Measurements from ENCODE around the gene ALKBH3.

The ALKBH3 gene

DNA sequence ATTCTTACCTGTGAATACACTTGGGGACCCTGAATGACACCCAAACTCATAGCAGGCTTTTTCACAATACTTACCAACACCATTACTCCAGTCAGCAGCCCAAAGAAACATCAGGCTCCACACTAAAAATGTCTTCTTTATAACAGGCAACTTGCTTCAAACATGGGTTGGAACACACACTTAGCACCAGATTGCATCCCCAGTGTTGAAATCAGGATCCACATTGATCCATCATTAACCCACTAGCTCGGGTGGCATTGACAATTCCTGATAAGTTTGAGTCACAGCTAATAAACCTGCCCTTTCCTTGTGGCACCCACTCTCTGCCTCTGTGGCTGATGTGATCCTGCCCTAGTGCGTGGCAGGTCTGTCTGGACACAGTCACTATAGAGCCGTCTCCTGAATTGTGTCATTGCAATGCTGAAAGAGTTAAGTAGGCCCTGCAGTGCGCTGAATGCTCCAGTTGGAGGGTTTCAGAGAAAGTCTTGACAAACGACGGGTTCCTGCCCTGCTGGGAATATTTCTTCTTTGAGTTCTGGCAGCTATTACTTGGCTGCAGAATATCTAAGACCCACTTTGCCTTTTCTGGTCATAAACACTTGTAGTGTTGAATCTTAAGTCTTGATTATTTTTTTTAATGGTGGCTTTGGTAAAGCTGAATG, 42.2 kb downstream of the ALKBH3 start:
- DNase-seq (ENCODE audit: low read depth) = no peak

DNA sequence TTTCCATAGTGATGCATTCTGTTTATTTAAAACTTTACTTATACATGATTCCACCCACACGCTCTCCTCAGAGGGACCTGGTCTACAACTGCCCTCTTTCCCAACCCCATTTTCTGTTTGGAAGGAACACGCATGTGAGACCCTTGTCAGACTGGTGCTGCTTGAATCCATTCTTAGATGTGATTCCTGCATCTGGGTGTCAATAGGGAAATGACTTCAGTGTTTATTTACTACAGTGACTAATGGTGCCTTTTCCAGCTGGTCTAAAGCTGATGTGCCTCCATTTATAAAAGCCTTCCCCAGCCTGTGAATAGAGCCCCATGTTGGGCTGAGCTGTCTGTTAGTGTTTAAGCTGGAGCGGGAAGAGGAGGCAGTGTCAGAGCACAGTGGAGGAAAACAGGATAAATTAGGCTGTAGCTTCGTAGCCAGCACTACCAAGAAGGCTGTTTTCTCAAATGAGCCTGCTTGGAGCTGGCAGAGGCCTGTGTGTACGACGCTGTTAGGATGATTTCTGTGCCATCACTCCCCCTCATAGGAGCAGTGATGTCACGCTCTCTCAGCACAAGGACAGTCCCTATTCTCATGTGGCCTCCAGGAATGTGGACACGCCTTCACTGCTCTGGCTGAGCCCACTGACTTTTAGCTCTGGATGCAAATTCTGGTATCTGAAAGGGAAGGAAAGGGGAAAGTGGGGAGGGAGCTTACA, 42.9 kb downstream of the ALKBH3 start:
- no peak for DNase-seq (ENCODE audit: low read depth)

DNA sequence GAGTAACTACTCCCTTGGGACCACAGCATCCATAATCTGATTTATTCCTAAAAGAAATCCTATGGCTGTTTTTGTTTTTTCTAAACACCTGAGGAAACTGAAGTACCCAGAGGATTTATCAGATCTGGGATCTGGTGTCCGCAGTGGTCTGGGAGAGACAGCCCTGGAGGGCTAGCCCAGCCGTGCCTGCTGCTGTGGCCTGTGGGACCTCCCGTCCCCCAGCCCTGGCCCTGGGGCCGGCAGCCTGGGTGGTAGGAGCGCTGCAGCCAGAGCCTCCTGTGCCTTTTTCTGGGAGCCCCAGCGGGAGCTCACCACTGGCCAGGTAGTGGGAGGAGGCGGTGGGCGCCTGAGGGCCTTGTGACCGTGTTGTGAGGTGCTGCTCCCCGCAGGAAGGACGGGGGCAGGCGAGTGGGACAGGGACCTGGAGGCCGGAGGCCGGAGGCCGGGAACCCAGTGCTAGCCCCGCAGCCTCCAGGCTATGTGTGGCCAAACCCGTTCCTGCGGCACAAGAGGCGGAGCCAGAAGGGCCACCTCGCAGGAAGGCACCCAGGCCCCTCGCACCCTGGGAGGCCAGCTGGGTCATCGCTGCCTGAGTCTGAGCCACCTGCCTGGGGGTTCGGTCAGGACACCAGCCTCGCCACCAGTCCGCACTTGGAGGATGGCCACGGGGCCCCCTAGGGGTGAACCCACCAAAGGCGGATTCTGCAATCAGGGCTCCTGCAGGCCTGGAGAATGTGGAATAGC, 43.7 kb downstream of the ALKBH3 start:
- no peak for DNase-seq (ENCODE audit: low read depth)

DNA sequence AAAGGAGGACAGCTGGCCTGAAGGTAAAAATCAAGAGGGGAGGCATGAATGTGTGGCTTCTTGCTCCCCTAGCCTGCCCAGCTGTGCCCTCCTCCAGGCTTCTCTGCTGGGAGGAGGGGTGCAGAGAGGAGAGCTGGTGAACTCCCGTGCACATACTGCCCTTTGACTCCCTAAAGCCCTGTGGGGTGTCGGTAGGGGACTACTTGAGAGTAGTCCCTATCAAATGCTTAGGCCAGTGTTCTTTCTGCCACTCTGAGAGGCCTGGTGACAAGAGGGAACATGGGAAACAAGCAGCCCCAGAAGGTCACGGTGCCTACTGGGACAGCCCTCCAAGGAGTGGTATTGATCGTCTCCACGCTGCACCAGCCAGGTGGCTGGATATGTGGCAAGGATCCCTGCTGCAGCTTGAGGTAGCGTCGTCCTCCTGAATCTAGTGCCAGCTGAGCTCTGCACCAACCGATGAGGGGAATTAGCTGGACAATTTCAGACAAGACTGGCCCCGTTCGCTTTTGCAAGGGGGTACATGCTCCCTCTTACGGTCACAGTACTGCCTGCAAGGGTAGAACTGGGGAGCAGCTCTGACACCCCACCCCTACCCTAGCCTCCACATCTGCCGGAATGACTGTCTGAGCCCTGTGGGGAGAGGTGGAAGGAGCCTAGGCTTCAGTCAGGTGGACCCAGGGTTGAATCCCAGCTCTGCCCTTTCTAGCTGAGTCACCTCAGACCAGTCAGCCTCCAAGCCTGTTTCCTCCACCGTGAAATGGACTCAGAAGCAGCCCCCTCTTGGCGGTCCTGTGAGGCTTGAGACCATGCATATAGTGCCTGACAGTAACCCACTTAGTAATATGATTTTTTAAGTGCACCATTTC, 44.7 kb downstream of the ALKBH3 start:
- DNase-seq (ENCODE audit: low read depth) = no peak

DNA sequence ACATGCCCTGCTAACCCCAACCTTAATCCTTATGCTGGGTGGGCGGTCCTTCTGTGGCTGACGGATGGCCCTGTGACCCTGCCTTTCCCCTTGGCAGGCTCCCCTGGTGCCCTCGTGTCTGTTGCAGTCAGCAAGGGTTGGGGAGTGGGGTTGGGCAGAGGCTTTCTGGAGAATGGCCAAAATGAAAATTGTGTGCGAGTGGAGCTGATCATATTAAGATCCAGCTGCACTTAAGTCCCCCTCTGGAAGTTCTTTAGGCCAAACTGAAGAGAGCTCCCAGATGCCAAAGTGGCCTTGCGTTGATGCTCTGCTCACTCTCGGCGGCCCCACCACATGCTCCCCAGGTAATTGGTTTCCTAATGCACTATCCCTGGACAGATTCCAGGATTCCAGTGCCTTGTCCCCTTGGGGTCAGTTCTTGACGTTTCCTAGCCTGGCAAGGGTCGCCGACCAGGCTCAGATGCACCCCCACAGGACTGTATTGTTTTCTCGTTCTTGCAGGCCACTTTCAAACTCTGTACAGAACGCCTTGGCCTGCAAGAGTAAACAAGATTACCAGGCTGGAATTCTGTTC, 45.4 kb downstream of the ALKBH3 start:
- no peak for DNase-seq (ENCODE audit: low read depth)

DNA sequence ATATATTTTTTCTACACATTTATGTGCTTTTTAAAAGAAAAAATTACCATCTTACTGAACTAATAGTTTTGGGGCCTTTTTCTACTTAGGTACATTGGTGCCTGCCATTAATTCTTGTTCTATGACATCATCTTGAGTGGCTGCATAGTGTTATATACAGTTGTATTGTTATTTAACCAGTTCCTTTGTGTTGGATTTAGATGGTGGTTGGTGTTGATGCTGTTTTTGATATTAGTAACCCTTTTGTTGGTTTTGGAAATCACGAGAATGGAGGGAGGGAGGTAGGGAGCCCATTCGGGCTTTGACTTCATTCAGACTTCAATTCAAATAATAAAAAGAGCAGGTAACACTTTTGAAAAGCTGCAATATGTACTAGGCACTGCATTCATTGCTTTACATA, 46.4 kb downstream of the ALKBH3 start:
- no peak for DNase-seq (ENCODE audit: low read depth)

DNA sequence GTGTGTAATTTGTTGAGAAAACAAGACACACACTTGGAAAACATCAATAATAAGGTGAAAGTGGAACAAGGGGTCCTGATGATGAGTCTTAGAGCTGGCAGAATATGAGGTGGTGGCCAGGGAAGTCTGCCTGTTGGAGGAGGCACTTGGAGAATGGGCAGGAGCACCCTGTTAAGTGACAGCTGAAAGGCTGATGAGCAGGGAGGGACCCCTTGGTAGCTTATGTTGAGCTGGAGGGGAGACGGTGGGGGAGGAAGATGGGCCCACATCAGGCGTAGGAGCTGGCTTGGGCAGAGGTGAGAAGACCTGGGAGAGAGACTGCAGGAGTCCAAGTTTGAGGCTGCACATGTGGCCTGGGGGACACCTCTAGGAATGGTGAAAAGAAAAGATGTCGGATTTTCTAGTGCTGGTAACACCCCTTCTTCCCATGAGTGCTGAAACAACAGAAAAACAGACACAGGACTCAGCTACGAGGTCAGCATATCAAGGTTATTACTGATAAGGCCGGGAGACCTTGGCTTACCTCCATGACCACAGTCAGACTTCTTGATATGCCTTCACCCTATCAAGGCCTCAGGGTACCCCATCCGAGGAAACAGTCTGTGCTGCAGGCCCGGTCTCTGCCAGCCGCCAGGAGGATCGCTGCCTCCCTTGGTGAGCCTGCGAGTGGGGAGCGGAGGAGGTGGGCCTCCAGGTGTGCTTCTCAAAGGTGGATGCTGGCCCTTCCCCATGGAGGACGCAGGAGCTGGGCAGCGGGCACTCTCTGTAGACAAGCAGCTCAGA, 47.5 kb downstream of the ALKBH3 start:
- DNase-seq (ENCODE audit: low read depth) = no peak

DNA sequence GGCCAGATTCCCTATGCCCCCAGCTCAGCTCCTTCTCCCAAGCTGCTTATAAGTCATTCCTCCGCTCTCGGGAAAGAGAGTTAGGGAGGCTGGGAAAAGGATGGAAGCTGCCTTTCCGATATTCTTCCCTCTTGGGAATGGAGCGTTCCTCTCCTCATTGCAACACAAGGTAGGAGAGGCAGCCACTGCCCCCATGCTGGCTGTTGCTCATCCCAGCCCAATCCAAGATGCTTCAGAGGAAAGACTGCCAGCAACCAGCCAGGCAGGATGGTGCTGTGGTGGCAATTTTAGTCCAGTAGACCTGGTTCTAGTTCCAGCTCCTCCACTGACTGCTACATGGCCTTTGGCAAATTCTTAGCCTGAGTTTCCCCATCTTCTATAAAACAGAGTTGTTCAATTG, 48.1 kb downstream of the ALKBH3 start:
- DNase-seq (ENCODE audit: low read depth) = no peak

DNA sequence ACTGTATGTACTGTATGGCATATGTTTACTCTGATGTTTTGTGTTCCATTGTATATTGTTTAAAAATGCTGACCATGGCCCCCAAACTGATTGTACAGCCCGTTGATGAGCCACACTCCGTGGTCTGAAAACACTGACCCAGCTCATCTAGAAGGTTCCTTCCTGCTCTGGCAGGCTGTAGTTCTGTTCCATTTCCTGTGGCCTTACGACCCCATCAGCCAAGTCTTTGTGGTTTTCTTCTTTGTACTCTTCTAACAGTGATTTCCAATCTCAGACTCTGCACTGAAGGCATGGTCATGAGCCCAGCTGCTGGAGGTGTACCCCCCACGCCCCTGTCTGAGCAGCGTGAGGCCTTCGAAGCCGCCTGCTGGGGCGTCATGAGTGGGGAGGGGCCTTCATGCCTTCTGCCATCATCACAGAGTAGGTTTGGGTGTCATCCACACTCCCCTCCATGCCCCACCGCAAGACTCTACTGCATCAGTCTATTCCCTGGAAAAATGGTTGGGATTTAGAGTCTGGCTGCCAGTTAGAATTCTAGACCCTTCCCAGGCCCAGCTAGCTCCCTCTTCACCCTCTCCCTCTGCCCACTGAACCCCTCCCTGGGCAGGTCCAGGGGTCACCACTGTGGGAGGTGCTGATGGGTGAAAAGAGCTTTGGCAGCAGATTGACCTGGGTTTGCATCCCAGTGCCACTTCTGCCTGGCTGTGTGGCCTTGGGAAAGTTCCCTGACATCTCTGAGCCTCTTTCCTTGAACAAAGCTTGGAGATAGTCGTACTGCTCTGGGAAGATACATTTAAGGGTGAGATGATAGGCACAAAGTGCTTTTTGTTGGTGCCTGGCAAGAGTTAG, 50.5 kb downstream of the ALKBH3 start:
- no peak for DNase-seq (ENCODE audit: low read depth)

DNA sequence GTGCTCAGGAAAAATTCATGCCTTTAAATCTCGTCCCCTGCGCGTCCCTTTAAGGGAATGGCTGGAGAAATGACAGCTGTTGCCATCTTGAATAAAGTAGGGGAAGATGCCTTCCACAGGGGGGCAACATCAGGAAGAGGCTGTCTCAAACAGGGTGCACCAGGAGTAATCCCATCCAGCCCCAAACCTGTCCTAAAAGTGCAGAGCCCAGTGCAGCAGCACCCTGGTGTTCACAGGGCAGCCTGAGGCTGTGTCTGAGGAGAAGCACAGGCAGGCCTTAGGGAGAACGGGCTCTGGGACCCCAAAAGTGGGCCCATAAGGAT, 51.0 kb downstream of the ALKBH3 start:
- DNase-seq (ENCODE audit: low read depth) = no peak

DNA sequence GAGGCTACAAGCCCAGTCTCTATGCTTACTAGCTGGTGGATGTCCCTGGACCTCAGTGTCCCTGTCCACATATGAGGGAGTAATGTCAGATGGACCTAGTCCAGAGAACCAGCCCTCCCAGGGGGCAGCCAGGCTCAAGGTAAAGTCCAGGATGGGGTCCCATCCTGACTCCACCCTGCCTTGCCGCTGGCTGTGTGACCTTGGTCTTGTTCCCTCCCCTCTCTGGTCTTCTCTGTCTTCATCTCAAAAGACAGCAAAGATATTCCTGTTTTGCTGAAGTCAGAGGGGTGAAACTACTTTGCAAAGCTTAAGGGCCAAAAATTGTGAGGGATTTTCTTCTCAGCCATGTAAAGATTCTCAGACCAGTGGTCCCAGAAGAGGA, 52.6 kb downstream of the ALKBH3 start:
- no peak for DNase-seq (ENCODE audit: low read depth)

DNA sequence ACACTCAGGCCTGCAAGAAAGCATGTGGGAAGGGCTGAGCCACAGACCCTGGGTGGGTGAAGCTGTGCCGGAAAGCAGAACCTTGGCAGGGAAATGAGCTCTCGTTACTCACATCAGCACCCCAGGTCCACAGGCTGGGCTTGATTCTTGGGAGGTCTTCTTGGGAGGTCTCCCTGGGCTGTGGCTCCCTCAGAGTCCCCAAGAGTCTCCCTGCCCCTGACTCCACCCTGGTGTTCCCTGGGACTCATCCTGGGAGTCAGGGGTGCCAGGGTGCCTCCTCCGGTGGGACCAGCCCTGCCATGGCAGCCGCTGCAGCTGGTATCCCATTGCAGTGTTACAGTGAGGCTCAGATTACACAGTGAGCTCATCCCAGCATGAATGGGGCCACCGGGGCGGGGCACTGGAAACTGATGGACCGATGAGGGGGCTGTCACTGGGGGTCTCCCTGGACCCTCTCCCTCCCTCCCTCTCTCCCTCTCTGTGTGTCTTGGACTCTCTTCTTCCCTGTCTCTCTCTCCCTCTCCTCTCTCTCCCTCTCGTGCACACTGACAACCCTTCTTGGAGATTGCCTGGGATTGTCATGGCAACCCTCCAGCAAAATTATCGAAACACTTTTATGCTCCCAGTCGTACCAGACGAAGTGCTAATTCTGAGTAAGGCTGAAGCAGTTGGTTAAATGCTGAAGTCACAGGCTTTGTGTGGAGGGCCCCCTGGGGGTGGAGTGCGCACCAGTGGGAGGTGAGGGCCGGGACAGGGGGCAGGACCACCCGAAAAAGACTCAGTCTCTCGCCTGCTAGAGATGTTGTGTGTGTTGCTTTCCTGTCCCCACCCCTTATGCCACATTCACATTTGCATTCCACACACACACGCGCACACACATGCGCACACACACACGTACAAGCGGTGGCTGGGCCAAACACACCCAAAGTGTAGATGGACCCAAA, 53.2 kb downstream of the ALKBH3 start:
- no peak for DNase-seq (ENCODE audit: low read depth)

DNA sequence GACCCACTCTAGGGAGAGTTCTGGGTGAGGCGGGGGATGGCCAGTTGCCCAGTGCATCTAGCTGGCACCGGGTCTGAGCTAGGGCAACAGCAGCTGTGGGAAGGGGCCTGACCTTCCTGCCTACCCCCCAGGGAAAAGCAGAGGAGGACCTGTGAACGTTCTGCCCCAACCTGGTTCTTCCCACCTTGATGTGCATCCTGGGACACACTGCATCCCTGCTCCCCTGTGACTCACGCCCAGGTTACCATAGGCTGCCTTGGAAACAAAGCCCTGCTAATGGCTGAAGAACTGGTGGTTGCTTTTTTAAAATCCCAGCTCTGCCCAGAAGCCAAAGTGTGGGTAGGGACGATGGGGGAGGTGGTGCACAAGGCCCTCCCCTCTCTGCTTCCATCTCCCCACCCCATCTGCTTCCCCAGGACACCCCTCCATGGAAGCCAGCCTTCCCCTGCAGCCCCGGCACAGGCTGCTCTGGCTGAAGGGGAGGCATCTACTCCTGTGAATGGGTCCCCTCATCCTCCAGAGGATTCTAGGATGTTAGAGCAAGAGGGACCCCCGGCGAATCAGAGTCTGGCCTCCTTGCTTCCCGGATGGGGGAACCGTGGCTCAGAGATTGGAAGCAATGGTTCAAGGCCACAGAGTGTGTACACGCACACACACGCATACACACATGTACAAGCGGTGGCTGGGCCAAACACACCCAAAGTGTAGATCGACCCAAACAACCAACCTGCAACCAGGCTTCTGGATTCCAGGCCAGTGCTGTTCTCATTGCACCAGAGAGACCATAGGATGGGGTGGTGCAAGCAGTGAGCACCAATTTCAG, 54.2 kb downstream of the ALKBH3 start:
- DNase-seq (ENCODE audit: low read depth) = no peak

DNA sequence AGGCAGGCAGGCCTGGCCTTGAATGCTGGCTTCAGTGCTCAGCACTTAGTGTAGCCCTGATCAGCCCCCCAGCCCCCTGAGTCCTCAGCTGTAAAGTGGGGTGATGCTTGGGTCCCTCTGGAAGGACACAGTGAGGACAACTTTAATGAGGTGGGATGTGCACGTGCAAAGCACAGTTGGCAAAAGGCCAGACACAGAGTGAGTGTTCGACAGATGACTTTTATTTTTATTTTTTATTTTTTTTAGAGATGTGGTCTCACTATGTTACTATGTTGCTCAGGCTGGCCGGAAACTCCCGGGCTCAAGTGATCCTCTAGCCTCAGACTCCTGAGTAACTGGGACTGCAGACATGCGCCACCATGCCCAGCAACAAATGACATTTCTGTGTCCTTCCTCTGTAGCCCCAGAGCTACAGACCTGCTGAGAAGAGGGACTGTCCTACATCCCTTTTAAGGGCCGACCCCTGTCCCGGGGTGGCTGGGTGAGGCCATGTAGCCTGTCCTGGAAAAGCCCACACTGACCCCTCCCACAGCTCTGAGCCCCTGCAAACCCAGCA, 54.9 kb downstream of the ALKBH3 start:
- no peak for DNase-seq (ENCODE audit: low read depth)

DNA sequence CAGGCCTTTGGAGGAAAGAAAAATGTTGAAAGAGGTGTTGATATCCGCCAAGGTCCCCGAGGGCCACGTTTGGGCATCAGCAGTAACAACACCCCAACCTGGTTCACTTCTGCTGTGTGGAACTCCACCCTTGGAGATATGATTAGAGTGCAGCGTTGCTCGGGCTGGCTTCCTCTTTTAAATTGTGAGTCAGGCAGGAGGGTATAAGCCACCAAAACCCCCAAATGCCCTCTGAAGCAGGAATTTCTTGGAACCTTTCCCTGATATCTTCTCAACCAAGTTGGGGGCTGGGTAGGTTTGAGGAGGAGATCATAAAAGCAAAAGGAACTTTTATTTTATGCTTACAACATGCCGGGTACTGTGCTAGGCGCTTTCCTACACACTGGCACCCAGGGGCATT, 55.4 kb downstream of the ALKBH3 start:
- DNase-seq (ENCODE audit: low read depth) = no peak

DNA sequence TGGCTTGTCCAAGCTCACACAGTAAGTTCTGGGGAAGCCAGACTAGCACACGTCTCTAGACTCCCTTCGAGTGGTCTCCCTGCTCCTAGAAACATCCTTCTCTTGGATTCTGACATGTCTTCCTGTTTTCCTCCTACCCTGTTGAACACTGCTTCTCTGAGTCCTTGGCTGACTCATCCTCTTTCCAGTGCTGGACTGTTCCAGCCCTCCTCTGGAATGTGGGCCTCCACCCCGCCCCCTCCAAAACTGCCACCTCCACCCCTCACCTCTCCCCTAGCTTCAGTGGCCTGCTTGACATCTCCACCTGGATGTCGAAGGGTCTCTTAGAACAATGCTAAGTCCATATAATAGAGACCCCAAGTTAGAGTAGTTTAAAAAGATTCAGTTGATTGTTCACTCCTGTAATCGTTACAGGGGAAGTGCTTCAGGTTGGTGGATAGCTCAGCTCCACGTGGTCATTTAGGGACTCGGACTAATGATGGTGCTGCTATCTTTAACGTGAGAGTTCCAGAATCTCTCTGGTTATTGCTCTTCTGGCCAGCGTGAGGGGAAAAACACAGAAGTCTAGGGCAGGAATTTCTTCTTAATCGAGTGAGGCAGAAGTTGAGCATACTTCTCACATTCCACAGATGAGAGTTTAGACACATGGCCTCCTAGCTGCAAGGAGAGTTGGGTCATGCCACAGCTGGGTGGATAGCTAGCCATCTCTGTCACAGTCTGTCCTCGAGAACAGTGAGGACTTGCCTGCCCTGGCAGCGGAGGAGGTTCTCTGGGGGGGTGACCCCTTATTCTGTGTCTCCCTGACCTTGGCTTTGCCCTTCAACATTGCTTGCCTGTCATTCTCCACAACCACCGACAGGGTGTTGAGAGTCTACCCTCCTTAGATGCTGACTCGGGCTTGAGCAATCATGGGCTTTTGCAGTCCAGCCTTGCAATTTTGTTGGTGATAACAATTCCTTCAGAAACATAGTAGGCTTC, 57.1 kb downstream of the ALKBH3 start:
- DNase-seq (ENCODE audit: low read depth) = no peak

All from CMK (cell line).